ENCODE data around the gene ITGB1.
A peak's percentile ranks its signal among the peaks of the same experiment; 100 is the strongest.
"Not testable (repeated sequence)": the region's sequence is repeated elsewhere in the genome, so short reads cannot be mapped to it uniquely, and the experiment has no call there.

Gene ITGB1

DNA sequence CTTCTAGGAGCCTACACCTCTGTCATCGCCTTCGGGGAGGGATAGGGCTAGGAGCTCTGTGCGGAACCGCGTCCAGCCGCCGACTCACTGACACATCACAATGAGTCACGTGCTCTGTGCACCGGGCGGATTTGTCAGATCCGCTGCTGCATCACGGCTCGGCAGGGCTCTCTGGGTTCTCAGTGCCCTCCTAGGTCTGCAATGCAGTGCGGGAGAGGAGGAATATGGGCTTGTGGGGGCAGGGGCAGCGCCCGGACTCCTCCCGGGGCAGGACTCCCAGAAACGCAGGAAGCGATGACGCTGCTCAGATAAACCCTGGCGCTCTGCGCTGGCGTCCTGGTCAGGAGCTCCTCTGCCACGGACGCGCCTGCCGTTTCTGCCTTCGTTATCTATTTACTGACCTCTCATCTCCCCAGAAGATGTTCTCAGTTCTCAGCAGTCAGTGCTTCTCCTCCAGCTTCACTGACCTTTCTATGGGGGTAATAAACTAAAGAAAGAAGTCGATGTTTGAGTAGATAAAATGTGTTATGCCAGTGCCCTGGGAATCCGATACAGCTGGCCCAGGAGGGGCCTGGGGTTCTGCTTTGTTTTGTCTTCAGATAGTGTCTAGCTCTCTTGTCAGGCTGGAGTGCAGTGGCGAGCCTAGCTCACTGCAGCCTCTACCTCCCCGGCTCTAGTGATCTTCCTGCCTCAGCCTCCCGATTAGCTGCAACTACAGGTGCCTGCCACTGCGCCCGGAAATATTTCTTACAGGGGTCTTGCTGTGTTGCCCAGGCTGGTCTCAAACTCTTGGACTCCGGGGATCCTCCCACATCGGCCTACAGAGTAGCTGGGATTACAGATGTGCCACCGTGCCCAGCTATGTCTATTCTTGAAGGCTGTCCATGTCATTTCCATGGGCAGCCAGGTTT is 22.8 kb upstream of the ITGB1 start:
- peak; percentile 97 for DNase-seq (ENCODE audit: low spot score)

- DNase-seq (ENCODE audit: low spot score) = no peak
These were observed 22.2 kb upstream of the ITGB1 start for GRCh38 chr10:32980242-32980557.

DNA sequence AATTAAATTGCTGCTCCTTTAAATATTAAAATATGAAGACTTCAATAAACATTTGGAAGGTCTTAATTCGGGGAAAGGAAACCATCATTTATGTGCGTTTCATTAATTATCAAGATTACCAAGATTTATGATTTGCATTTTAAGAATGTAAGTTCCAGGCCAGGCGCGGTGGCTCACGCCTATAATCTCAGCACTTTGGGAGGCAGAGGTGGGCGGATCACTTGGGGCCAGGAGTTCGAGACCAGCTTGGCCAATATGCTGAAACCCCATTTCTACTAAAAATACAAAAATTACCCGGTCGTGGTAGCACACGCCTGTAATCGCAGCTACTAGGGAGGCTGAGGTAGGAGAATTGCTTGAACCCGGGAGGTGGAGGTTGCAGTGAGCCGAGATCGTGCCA is 21.7 kb upstream of the ITGB1 start:
- not testable (repeated sequence) for DNase-seq (ENCODE audit: low spot score)

GRCh38 chr10:32979041-32979440 is 21.0 kb upstream of the ITGB1 start:
- no peak for DNase-seq (ENCODE audit: low spot score)

- DNase-seq (ENCODE audit: low spot score) = not testable (repeated sequence)
These were observed 20.1 kb upstream of the ITGB1 start for GRCh38 chr10:32977846-32978809.

DNA sequence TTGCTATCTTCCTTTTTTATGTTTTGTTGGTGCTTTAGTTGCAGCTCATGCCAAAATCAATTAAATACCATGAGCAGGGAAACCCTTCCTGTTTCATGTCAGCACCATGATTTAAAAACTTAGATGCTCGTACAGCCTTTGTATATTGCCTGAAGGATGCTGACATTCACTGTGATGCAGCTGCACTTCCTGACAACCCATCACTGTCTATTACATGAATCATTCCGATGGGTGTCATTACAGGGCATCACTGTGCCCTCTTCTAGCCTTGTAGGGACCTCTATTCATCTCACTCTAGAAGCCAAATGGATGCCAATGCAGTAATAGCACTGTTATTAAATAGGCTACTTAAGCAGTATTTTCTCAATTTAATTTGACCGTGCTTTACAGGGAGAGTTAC is 18.3 kb upstream of the ITGB1 start:
- no peak for DNase-seq (ENCODE audit: low spot score)

DNA sequence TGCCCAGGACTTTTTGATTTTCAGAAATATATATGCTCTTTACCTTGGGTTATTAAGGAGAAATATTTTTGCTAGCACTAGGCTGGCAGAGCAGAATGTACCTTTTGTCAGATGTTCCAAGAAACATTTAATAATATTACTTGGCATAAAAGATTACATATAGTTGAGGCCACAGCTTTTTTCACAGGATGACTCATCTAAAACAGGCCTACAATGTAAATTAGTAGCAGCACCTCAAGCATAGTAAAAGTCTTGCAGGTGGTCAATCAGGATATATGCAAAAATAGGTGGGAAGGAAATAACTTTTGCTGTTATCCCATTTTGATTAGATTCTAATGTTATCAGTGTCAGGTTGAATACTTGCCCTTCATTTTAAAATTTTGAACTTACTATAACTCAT is 14.9 kb upstream of the ITGB1 start:
- no peak for DNase-seq (ENCODE audit: low spot score)

DNA sequence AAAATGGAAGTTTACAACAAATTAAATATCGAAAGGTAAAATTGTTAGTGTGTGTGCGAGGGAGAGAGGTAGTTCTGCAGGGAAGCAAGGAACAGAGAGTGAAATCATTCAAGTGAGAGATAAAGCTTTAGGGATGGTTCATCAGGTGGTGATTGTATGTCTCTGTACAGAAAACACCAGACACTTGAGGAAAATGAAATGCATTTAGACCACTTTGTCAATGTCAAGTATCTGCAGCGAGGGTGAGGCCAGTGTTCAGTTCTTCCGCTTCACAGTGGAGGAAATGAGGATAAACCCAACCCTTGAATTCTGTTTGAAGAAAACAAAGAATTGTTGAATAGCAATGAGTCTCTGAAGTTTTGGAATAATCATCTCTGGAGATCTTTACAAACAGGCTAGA is 14.4 kb upstream of the ITGB1 start:
- peak; percentile 31 for DNase-seq (ENCODE audit: low spot score)

DNA sequence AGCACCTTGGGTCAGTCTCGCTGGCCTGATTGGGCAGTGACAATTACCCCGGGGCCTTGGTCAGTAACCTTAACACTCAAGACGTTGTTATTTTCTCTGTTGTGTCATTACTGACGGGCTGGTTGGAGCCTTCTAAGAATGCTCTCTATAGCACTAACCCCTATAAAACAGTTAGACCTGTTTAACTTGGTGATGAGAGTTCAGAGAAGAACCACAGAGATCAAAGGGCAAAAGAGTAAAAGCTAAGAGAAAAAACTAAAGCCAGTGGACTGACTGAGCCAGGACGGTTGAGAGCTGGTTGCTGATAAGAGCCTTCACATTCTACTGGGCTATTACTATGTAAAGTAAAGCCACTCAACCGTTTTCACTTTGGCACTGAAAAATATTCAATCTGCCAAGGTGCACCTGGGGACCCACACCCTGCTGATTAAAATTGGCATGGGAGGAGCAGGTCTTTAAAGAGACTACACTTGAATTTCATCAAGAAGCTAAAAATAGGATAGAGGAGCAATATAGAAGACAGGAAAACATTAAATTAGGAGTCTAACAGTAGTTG is 13.6 kb upstream of the ITGB1 start:
- DNase-seq (ENCODE audit: low spot score) = peak; percentile 72

- DNase-seq (ENCODE audit: low spot score) = no peak
These were observed 12.9 kb upstream of the ITGB1 start for GRCh38 chr10:32970910-32971309.

- no peak for DNase-seq (ENCODE audit: low spot score)
These were observed 6.2 kb upstream of the ITGB1 start for GRCh38 chr10:32964270-32964669.

GRCh38 chr10:32963096-32963495 is 5.1 kb upstream of the ITGB1 start:
- DNase-seq (ENCODE audit: low spot score) = no peak

GRCh38 chr10:32962521-32962920 is 4.5 kb upstream of the ITGB1 start:
- DNase-seq (ENCODE audit: low spot score) = no peak

DNA sequence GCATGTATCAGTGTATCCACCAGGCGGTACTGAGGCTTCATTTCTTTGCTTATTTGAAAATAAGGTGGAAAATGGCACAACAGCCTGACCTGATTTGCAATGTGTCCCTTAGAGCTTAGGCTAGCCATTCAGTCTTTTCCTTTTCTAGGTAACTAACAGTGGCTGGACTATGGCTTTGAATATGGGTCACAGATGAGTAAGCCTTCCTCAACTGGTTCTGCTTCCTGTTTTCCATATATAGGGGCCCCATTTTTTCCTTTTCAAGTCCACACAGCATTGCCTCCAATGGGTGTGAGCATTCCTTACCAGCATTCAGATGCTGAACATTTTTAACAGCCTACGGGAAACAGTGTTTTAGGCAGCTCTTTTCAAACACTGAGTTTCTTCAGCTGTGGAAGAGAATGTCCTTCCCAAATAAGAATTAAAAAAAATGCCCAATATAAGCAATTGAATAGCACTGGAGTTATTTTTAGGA is 3.9 kb upstream of the ITGB1 start:
- peak; percentile 60 for DNase-seq (ENCODE audit: low spot score)

- no peak for DNase-seq (ENCODE audit: low spot score)
These were observed 3.4 kb upstream of the ITGB1 start for GRCh38 chr10:32961343-32961894.

DNA sequence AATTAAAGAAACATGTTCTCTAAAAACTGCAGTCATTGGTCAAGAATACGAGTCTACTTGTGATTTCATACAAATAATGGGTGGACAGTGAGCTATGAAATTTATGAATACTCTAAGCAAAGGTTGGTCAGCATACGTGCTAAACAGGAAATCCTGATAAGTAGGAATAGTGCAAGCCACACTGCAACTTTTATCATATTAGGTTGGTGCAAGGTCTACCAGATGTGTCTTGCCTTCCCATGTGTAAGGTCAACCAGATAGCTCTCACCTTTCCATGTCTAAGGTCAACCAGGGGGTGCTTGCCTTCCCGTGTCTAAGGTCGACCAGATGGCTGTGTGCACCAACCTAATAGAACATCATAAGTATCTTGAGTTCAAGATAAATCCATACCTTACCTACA is 2.0 kb upstream of the ITGB1 start:
- DNase-seq (ENCODE audit: low spot score) = no peak

DNA sequence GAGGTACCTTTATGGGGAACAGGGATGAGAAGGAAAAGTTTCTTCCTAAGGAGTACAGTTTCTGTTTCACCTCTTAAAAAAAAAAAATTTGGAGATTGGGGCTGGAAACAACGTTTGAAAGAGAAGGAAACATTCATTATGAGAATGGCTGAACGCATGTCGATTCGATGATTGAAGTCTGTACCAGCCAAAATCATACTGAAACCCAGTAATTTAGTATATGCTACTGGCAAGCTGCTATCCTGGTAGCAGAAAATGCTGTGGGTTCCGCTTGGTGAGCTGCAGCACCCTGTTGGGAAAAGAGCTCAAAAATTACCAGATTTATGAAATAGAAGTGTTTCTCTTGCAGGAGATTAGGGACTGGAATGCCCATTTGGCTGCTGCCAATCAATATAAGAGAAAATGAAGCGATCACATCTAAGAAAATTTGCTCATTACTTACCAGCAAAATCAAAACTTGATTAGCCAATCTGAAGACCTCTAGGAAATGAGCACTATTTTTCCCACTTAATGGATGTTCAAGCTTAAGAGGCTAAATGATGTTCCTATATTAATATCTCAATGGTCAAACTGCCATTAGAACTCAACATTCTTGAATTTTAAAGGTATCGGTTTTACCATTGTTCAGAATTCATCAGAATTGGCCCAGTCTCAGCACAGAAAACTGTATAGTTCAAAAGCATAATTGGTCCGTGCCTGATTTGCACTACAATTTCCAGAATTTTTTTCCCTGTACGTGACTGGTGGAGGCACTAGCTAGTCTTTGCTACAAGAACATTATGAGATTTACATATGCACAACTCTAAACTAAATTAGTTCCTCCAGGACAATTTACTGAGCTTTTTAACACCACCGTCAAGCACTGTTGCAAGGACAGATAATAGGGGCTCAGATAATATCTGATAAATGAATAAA is 1.2 kb upstream of the ITGB1 start:
- DNase-seq (ENCODE audit: low spot score) = peak; percentile 44

- DNase-seq (ENCODE audit: low spot score) = peak; percentile 42
These were observed 517 bp downstream of the ITGB1 start for GRCh38 chr10:32957341-32958084.

GRCh38 chr10:32956365-32957197 is 1.4 kb downstream of the ITGB1 start:
- peak; percentile 39 for DNase-seq (ENCODE audit: low spot score)

Data from cerebellar cortex (tissue), 1 donor.